Measurements from ENCODE around the gene ZFYVE27.

DNA sequence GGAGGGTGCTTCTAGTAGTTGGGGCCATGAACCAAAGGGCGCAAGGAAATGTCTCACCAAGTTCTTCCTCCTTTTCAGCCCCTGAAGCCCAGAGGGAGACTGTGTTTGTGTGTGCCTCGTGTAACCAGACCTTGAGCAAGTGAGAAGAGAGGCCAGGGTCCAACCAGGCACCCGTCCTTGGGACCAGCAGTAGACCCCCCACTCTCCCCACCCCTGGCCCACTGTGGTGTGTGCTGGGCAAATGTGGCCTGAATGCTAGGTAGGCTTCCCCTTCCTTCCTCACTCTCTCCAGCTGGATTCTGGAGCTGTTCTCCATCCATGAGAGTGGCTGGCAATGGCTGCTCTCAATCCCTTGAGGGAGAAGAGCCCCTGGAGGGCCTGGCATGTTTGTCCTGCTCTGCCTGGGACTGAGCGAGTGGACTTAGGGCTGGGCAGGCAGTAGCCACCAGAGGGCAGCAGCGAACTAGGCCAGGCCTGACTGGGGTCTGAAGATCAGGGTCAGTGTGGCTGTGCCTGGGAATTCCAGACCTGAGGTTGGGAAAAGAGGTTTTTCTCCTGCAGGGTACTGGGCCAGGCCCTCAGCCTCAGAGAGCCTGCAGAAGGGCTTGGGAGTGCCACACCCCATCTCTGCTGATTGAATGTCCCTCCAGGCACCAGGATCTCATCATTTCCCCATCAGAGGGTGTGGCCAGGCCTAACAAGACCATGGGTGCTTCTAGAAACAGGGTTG lies 22.4 kb downstream of the ZFYVE27 start:
- no peak for TF ChIP-seq POLR2A (IDR thresholded peaks at IDR 0.05)
- TF ChIP-seq, protein P1, sequence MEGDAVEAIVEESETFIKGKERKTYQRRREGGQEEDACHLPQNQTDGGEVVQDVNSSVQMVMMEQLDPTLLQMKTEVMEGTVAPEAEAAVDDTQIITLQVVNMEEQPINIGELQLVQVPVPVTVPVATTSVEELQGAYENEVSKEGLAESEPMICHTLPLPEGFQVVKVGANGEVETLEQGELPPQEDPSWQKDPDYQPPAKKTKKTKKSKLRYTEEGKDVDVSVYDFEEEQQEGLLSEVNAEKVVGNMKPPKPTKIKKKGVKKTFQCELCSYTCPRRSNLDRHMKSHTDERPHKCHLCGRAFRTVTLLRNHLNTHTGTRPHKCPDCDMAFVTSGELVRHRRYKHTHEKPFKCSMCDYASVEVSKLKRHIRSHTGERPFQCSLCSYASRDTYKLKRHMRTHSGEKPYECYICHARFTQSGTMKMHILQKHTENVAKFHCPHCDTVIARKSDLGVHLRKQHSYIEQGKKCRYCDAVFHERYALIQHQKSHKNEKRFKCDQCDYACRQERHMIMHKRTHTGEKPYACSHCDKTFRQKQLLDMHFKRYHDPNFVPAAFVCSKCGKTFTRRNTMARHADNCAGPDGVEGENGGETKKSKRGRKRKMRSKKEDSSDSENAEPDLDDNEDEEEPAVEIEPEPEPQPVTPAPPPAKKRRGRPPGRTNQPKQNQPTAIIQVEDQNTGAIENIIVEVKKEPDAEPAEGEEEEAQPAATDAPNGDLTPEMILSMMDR (IDR thresholded peaks at IDR 0.05), result peak; percentile 59 to 84 (median 82)
